OCI-LY7 (cell line): Measurements from ENCODE around the gene TMEM186. TPM values are rescaled to one million over a fixed set of nuclear protein-coding genes. Genes with fewer than 3 reads are reported as not detected.

Source experiments
- BruUV-seq: library from RNA; stranded (reverse); fragments of 400-500 nt; replicated peaks from 2 replicates; lab custom pipeline; 2021; lab: Mats Ljungman, UMichigan
- CTCF ChIA-PET: fragments of 300-600 bp; sonication (Branson Sonifier 250); formaldehyde crosslinking; loops from one replicate; lab custom pipeline; 2022; ENCODE audit warnings: antibody characterized with exemption; ENCODE audit not compliant: unreplicated experiment; lab: Charles Lee
- POLR2A ChIA-PET: fragments of 300-600 bp; sonication (Branson Sonifier 250); formaldehyde crosslinking; loops from one replicate; lab custom pipeline; 2022; ENCODE audit warnings: antibody characterized with exemption; lab: Charles Lee
- DNase-seq: peaks from one replicate; pipeline ENCODE4 v3.0.0-alpha.2; 2015; ENCODE audit warnings: low spot score
- H2AFZ ChIP-seq: fragments of 200-600 bp; sonication (generic), shearing (Covaris generic); 2 replicates; pipeline ENCODE4 v1.6.1; 2014; ENCODE audit warnings: mild to moderate bottlenecking, antibody characterized with exemption, low read length, moderate library complexity
- H3K27ac ChIP-seq: fragments of 200-600 bp; sonication (generic); 2 replicates; pipeline ENCODE4 v1.5.1; 2014; ENCODE audit warnings: mixed run types, low read depth, mild to moderate bottlenecking, moderate library complexity, low read length, inconsistent platforms; ENCODE audit not compliant: poor library complexity, severe bottlenecking
- H3K36me3 ChIP-seq: fragments of 200-600 bp; sonication (generic); 2 replicates; pipeline ENCODE4 v1.6.1; 2014; ENCODE audit warnings: mild to moderate bottlenecking, antibody characterized with exemption, low read length, moderate library complexity, mixed read lengths; ENCODE audit not compliant: insufficient read depth
- H3K4me1 ChIP-seq: fragments of 200-600 bp; sonication (generic); 2 replicates; pipeline ENCODE4 v1.5.1; 2014; ENCODE audit warnings: mild to moderate bottlenecking, low read length; ENCODE audit not compliant: insufficient read depth, poor library complexity, severe bottlenecking
- H3K4me2 ChIP-seq: fragments of 200-600 bp; sonication (generic); 2 replicates; pipeline ENCODE4 v1.6.1; 2014; ENCODE audit warnings: mild to moderate bottlenecking, low read length
- H3K4me3 ChIP-seq: fragments of 200-600 bp; sonication (generic); 2 replicates; pipeline ENCODE4 v1.5.1; 2014; ENCODE audit warnings: mild to moderate bottlenecking, low read depth, low read length; ENCODE audit not compliant: poor library complexity, severe bottlenecking
- H3K79me2 ChIP-seq: fragments of 200-600 bp; sonication (generic); 2 replicates; pipeline ENCODE4 v1.6.1; 2016; ENCODE audit warnings: low read depth, mild to moderate bottlenecking, low read length, moderate library complexity, mixed read lengths; ENCODE audit not compliant: insufficient read depth
- H3K9me2 ChIP-seq: fragments of 200-600 bp; sonication (generic); 2 replicates; pipeline ENCODE4 v1.6.1; 2016; ENCODE audit warnings: mild to moderate bottlenecking, low read length, mixed read lengths; ENCODE audit not compliant: insufficient read depth
- H3K9me3 ChIP-seq: fragments of 200-600 bp; sonication (generic); 2 replicates; pipeline ENCODE4 v1.6.1; 2014; ENCODE audit warnings: mild to moderate bottlenecking, mixed run types, low read length, mixed read lengths
- H4K20me1 ChIP-seq: fragments of 200-600 bp; sonication (generic); 2 replicates; pipeline ENCODE4 v1.6.1; 2014; ENCODE audit warnings: mild to moderate bottlenecking, antibody characterized with exemption, low read length, moderate library complexity, mixed read lengths; ENCODE audit not compliant: insufficient read depth
- CTCF ChIP-seq: fragments of 200-600 bp; sonication (generic); conservative IDR thresholded peaks from 2 replicates; pipeline ENCODE4 v1.5.1; 2014; ENCODE audit warnings: mild to moderate bottlenecking, antibody characterized with exemption, low read length, moderate library complexity, mixed read lengths
- EZH2phosphoT487 ChIP-seq: fragments of 200-600 bp; sonication (generic); IDR thresholded peaks from 2 replicates; pipeline ENCODE4 v1.6.1; 2018; ENCODE audit warnings: low read depth, borderline replicate concordance, mild to moderate bottlenecking, mixed run types, antibody characterized with exemption, low read length, moderate library complexity, mixed read lengths
- intact Hi-C: fragments of 100-400 bp; cut with micrococcal nuclease; formaldehyde crosslinking; loops from one replicate; pipeline ENCODE4 v1.10.0; 2022; ENCODE audit not compliant: unreplicated experiment
- total RNA-seq, 2 experiments: library from RNA; depleted of rRNA in 1 of 2; stranded (reverse); fragments of >200 nt in 1 of 2; shearing (Covaris generic) in 1 of 2; gene quantifications; 2 replicates each; pipeline ENCODE4 v1.2.3, GENCODE V29; 2014 to 2022

Gene TMEM186
- total RNA-seq, 2 experiments from 2014 or later, result 11.7 to 18.1 TPM

GRCh38 chr16:8756755-8757154 lies 40.7 kb downstream of the TMEM186 start:
- intact Hi-C loops, result no loop called here
- no peak overlapping the region for H3K4me2 ChIP-seq
- ChIA-PET POLR2A (no interaction called here), CTCF (no interaction called here)
- no peak for DNase-seq
- H3K9me3 ChIP-seq, result no peaks in the 10 kb centered on the region
- BruUV-seq, result no TSS peak
- H3K4me3 ChIP-seq, result no peak overlapping the region
- H3K9me2 ChIP-seq, result no peaks in the 10 kb centered on the region
- no peaks in the 10 kb centered on the region for H3K36me3 ChIP-seq
- no peak overlapping the region for H2AFZ ChIP-seq
- H3K79me2 ChIP-seq, result no peaks in the 10 kb centered on the region
- no peaks in the 10 kb centered on the region for H4K20me1 ChIP-seq
- no peak overlapping the region for H3K27ac ChIP-seq
- TF ChIP-seq CTCF, result no peak
- no peak for TF ChIP-seq EZH2phosphoT487
- no peaks in the 10 kb centered on the region for H3K4me1 ChIP-seq

- Histone ChIP-seq H3K4me1 (no peaks in the 10 kb centered on the region), H3K27ac (no peak overlapping the region), H3K36me3 (no peaks in the 10 kb centered on the region), H3K9me3 (no peaks in the 10 kb centered on the region), H3K4me2 (no peak overlapping the region), H3K79me2 (no peaks in the 10 kb centered on the region), H3K9me2 (no peaks in the 10 kb centered on the region), H3K4me3 (no peak overlapping the region), H4K20me1 (no peaks in the 10 kb centered on the region), H2AFZ (no peak overlapping the region)
- TF ChIP-seq CTCF, result no peak
- no peak for TF ChIP-seq EZH2phosphoT487
- intact Hi-C loops, result no loop called here
- BruUV-seq, result no TSS peak
- ChIA-PET CTCF (no interaction called here), POLR2A (no interaction called here)
- no peak for DNase-seq
Measured at GRCh38 chr16:8753416-8754054, 43.9 kb downstream of the TMEM186 start.

- TF ChIP-seq CTCF (no peak), EZH2phosphoT487 (no peak)
- no peak for DNase-seq
- Histone ChIP-seq H3K9me3 (no peaks in the 10 kb centered on the region), H4K20me1 (no peaks in the 10 kb centered on the region), H3K4me3 (no peak overlapping the region), H3K79me2 (no peaks in the 10 kb centered on the region), H3K27ac (no peak overlapping the region), H3K36me3 (no peaks in the 10 kb centered on the region), H2AFZ (no peak overlapping the region), H3K4me1 (no peaks in the 10 kb centered on the region), H3K4me2 (no peak overlapping the region), H3K9me2 (no peaks in the 10 kb centered on the region)
- CTCF ChIA-PET, result no interaction called here
- intact Hi-C loops, result no loop called here
- no TSS peak for BruUV-seq
- POLR2A ChIA-PET, result interaction anchor here (0.6 kb wide), 1 partner anchor 45 kb away, joined by 4 read pairs; no protein-coding TSS in a partner anchor
Measured at GRCh38 chr16:8752706-8753105, 44.7 kb downstream of the TMEM186 start.
